ENCODE measurements around the gene CPT1A.

GRCh38 chr11:68855205-68855981 lies 13.7 kb upstream of the CPT1A start:
- TF ChIP-seq CTCF (IDR thresholded peaks at IDR 0.05; ENCODE audit: insufficient read depth, low read length, poor library complexity, severe bottlenecking) (no peak), EZH2phosphoT487 (conservative IDR thresholded peaks at IDR 0.05; ENCODE audit: low read length) (no peak)
